ENCODE results near the gene PLCD1.
"Not testable (repeated sequence)": the region's sequence is repeated elsewhere in the genome, so short reads cannot be mapped to it uniquely, and the experiment has no call there.

PLCD1 gene

GRCh38 chr3:37984051-37984450 lies 45.4 kb downstream of the PLCD1 start:
- DNase-seq = no peak

DNA sequence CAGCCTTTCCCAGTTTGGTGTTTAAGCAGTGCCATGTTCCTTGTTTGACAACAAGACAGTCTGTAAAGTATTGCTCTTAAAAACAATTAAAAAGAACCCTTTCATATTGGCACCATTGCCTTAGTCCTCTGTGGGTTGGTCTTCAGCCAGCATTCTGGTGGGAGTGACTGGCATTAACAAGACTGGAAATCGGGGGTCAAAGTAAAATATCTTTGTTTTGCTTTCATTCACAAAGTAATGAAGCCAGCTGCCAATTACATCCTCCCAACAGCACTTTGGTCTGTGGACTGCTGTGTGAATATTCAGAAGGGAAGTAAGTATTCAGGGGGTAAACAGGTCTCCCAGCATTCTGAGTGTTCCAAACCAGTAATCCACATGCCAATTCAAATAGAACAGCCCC lies 47.1 kb downstream of the PLCD1 start:
- DNase-seq = no peak

GRCh38 chr3:37981348-37981664 lies 48.1 kb downstream of the PLCD1 start:
- DNase-seq = no peak

DNA sequence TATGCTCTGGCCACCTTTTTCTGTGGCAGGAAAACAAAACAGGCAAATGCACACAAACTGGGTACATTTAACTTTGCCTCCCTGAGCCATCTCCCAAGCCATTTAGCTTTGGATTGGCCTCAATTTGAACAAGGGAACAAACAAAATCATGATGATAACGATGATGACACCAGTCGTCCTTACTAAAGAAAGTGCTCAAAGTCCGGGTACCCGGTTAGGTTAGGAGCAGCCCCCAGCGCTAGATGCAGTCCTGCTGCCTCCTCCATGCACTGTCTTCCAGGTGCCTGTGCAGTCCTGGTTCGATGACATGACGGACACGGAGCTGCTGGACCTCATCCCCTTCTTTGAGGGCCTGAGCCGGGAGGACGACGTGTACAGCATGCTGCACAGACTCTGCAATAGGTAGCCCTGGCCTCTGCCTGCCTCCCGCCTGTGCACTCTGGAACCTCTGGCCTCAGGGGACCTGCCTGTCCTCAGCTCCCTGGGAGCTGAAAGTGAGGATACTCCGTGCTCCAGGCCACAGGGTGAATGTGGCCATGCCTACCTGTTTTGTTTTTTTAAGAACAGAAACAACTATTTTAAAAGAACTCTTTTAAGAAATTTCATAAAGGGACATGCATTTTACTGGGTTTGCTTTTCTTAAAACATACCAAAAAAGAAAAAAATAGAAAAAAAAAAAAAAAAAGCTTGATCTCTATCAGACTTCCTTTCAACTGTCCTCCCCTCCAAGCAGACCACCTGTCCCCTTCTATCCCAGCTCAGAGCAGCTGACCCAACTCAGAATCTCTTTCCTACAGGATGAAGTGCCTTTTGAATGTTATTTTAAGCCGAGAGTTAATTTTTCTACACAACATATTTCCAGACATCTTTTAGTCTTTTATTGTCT lies 48.7 kb downstream of the PLCD1 start:
- DNase-seq = no peak

DNA sequence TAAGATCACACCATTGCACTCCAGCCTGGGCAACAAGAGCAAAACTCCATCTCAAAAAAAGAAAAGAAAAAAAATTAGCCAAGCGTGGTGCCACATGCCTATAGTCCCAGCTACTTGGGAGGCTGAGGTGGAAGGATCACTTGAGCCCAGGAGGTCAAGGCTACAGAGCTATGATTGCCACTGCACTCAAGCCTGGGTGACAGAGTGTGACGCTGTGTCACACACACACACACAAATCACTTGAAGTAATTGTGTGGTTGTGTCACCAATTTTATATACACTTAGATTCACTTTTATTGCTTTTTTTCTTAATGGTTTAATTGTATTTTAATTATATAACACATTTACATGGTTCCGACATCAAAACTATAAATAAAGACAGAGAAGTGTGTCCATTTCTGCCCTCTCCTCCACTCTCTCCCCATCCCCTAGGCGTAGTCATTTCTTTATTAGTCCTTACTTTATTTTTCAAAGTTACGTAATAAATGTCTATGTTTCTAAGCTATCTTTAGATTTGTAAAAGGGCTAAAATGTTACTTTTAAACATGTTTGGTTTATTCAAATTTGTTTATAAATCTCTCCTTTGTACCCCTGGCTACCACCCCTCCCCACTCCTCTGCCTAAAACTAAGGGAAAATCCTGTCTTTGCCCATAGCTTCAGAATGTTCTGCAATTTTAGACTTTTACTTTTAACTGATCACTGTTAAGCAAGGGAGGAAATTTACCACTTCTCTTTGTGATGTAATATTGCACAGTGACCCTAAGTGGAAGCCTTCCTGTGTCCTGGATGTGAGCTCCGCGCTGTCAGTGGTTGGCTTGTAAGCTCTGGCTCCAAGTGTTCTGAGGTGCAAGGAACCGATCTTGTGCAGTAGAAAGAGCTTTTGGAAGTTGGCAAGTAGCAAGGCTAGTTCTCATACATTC lies 49.6 kb downstream of the PLCD1 start:
- no peak for DNase-seq

DNA sequence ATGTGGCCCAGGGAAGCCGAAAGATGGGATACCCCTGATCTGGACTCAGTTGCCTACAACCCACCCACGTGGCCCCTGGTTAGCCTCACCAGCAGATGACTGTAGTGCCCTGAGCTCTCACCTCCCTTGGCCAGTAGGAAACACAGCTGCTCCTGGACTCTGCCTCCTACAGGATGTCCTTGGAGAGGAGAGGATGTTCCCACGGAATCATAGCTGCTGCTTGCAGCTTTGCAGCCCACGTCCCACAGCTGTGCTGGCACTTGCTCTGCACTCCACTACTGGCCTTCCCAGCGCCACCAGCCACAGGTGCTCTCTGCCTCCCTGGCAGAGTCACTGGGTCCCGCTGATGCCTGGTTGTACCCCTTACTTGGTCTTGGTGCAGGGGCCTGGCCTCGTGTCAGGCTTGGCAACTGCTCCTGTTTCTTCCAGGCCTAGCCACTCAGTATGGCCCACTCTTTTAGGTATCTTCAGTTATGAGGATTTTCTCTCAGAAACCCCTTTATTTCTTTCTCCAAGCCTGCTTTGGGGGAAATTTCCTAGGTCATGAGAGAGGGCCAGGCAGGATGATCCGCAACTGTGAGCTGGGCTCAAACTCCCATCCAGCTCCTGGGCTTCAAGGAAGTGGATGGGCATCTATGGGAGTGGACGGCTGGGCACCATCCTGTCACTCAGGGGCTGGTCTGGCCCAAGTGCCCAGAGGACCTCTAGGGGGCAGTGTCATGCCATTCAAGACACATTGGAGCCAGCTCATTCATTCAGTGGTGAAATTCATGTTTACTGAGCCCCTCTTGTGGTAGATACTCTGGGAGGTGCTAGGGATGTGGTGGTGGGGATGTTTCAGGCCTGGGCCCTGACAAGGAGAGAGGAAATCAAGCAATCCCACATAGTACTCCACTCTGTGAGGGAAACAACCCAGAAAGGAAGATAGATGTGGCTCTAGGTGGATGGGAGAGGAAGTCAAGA lies 55.0 kb downstream of the PLCD1 start:
- DNase-seq = no peak

DNA sequence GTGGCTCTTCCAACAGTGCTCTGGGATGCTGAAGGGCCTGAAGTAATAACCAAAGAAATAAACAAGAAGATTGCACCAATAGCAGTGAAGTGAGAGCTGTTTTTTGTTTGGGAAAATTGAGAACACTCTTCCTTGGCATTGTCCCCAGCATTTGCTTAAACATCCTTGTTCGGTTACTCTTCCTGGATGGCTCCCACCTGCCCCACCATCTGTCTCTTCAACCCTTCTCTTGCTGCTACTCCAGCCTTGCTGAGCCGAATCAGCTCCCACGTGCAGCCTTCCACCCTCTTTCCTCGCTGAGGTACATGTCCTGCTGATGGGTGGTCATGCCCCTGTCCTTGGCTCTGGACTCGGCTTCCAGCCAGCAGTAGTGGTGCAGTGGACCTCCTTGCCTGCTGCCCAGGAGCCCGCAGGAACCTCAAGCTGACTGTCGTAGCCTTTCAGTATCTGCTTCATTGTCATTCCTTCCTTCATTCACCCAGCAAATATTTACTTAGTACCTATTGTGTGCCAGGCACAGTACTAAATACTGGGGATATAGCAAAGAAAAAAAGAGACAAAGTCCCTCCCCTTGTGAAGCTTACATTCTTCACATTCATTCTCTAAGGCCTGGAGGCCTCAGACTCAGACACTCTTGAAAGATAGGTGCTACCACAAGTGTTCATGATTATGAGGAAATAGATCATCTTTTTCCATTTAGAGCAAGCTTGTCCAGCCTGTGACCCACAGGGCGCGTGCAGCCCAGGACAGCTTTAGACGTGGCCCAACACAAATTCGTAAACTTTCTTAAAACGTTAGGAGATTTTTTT lies 56.0 kb downstream of the PLCD1 start:
- no peak for DNase-seq

GRCh38 chr3:37972056-37972455 lies 57.4 kb downstream of the PLCD1 start:
- DNase-seq = not testable (repeated sequence)

GRCh38 chr3:37971467-37971866 lies 58.0 kb downstream of the PLCD1 start:
- DNase-seq = no peak

DNA sequence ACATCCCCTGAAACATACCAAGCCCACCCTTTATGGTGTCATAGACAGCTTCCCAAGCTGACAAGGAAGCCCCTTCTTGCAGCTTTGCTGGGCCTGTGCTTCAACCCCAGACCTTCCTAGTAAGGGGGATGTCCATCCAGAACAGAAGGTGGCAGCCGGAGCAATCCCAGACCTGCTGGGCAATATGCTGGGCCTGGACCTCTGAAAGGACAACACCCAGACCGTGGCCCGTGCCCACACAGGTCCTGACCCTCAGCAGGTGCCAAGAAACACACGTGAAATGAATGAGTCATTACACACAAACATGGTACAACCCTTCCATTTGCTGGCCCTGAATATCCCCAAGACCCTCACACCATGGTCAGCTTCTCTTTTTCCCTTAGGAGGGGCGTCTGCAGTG lies 58.6 kb downstream of the PLCD1 start:
- DNase-seq = no peak

DNA sequence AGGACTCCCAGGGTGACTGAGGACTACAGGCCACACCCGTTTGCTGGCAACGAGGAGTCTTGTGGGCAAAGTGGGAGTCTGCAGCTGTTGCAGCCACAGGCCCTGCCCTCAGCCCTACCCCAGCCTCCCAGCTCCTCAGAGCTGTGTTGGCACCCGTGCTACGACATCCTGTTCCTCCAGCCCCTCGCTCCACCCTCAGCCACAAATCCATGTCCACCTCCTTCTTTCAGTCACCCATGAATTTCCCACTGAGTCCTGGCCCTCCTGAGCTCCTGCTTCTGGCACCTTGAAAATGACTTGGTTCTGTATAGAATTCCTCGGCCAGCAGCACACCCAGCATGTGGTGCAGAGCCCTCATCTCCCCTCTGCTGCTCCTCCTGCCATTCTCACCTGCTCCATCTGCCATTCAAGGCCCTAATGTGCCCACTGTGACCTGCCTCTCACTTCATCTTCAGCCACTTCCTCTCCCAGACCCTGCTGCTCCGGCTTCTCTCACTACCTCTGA lies 59.8 kb downstream of the PLCD1 start:
- no peak for DNase-seq

GRCh38 chr3:37968813-37969595 lies 60.4 kb downstream of the PLCD1 start:
- no peak for DNase-seq

DNA sequence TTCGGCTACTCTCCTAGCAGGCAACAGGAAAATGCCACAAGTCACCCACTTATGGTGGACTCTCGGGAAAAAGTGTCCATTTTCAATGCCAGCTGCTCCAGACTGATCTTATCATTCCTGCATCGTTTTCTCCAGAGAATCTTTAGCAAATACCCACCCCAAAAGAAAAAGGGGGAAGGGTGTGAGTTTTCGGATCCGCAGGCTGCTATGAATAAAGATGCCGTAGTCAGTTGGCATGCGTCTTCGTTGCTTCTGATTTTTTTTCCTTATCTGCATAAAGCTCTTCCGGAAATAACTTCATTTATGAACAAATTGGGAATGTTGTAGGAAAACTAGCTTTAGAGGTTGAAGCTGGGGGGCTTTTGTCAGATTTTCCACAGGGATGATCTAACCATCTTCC lies 61.2 kb downstream of the PLCD1 start:
- no peak for DNase-seq

DNA sequence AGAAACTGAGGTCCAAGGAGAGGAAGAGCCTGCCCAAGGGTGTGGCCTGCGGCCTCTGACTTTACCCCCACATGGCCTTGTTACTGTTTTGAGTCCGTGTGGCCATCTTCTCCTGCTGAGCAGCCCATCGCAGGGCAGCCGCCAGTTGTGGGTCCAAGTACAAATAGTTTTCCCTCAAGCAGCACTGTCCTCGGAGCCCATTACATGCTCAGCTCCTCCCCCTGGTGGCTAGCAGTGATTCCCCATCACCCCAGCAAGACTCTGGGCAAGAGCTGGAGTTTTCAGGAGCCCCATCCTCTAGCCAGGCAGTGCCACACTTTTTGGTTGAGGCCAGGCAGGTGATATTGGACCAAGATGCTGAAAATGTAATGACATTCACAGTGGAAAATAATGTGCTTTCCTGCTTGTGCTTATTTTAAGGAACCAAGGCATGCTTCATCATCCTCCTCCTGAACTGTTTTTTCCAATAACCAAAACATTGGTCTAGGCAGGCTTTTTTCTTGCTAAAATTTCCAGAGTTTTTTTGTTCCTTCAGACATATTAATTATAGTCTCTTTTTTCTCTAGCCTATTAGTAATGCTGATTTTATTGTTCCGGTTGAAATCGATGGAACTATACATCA lies 62.1 kb downstream of the PLCD1 start:
- DNase-seq = peak; percentile 18

DNA sequence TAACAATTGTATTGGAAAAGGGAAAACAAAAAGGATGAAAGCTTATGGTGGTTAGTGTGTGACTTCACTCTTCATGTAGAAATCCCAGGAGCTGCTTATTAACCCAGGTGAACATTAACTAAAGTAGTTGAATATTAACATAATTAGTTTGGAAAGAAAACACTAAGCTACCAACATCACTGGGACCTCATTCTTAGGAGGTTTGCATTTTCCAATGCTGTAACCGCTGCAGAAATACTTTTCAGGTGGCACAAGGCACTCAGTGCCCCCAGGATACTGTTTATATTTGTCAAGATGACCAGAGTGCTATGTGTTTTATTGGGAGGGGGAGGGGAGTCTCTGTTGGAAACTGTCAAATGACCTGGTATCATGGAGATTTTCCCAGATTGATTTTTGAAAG lies 64.7 kb downstream of the PLCD1 start:
- no peak for DNase-seq

DNA sequence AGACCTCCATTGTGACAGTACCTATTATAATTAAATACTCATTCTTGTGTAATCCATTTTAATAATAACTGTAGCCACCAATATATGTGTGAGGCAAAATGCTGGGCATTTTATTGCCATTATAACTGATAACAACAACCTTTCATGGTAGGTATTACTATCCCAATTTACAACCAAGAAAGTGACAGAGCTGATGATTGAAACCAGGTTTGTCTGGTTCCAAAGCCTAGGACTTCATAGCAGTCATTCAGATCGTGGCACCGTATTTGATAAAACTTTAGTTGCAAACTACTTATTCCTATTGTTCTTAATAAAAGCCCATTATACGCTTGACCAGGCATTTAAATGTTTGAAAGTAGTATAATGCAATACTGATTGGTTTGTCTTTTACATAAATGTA lies 65.3 kb downstream of the PLCD1 start:
- DNase-seq = no peak

GRCh38 chr3:37963635-37964034 lies 65.8 kb downstream of the PLCD1 start:
- no peak for DNase-seq

DNA sequence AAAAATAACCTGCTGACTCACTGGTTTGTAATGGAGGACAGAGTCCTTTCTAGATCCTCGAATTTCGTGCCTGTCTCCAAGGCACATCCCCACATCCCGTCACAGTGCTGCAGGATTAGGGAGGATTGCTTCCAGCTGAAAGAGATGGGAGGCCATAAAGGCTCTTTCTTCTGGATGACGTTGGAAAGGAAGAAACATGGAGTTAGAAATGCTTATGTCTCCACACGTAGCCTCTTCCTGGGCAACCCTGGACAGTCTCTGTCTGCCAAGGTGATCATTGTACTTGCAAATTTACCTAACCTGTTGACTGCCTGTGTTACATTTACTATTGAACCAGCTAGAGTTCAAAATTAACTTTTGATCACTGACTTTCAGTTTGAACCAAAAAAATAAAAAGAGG lies 66.4 kb downstream of the PLCD1 start:
- DNase-seq = no peak

GRCh38 chr3:37961622-37962431 lies 67.6 kb downstream of the PLCD1 start:
- DNase-seq = no peak

GRCh38 chr3:37957539-37957936 lies 71.9 kb downstream of the PLCD1 start:
- no peak for DNase-seq

All from NCI-H1048 (cell line).